Neural progenitor cell (in vitro differentiated cells): Measurements from ENCODE around the gene TRIM39. TPM values are rescaled to one million over a fixed set of nuclear protein-coding genes. Genes with fewer than 3 reads are reported as not detected.

Experiments
- DNase-seq: peaks from one replicate; pipeline ENCODE4 v3.0.0-alpha.2; 2016; ENCODE audit warnings: low spot score
- H2AFZ ChIP-seq: fragments of 200-600 bp; sonication (generic); replicated peaks from 2 replicates; pipeline ENCODE4 v1.6.1; 2016; ENCODE audit warnings: antibody characterized with exemption
- H3F3A ChIP-seq: fragments of 200-600 bp; sonication (generic); 2 replicates; pipeline ENCODE4 v1.6.1; 2016; ENCODE audit warnings: antibody characterized with exemption, low read depth
- H3K27ac ChIP-seq: fragments of 200-600 bp; sonication (generic); 2 replicates; pipeline ENCODE4 v1.5.1; 2016; ENCODE audit warnings: mild to moderate bottlenecking
- H3K27me3 ChIP-seq: fragments of 200-600 bp; sonication (generic); 2 replicates; pipeline ENCODE4 v1.6.1; 2016; ENCODE audit warnings: mild to moderate bottlenecking, moderate library complexity
- H3K36me3 ChIP-seq: fragments of 200-600 bp; sonication (generic); 2 replicates; pipeline ENCODE4 v1.5.1; 2016
- H3K4me1 ChIP-seq: fragments of 200-600 bp; sonication (generic); 2 replicates; pipeline ENCODE4 v1.6.1; 2016; ENCODE audit warnings: mixed run types
- H3K4me2 ChIP-seq: fragments of 200-600 bp; sonication (generic); 2 replicates; pipeline ENCODE4 v1.6.1; 2016
- H3K4me3 ChIP-seq: fragments of 200-600 bp; sonication (generic); 2 replicates; pipeline ENCODE4 v1.5.1; 2016
- H3K79me2 ChIP-seq: fragments of 200-600 bp; sonication (generic); 2 replicates; pipeline ENCODE4 v1.6.1; 2016; ENCODE audit warnings: low read depth
- H3K9ac ChIP-seq: fragments of 200-600 bp; sonication (generic); 2 replicates; pipeline ENCODE4 v1.6.1; 2016
- H3K9me3 ChIP-seq: fragments of 200-600 bp; sonication (generic); 2 replicates; pipeline ENCODE4 v1.5.1; 2016; ENCODE audit warnings: low read depth
- H4K20me1 ChIP-seq: fragments of 200-600 bp; sonication (generic); 2 replicates; pipeline ENCODE4 v1.6.1; 2016; ENCODE audit warnings: low read depth
- H3K27ac Mint-ChIP-seq: 3 replicates; pipeline ENCODE4 v1.8.0; 2021; ENCODE audit warnings: mixed read lengths
- H3K27me3 Mint-ChIP-seq: 2 replicates; pipeline ENCODE4 v1.8.0; 2022; ENCODE audit warnings: low read depth, mild to moderate bottlenecking, inconsistent platforms, moderate library complexity, mixed read lengths; ENCODE audit not compliant: insufficient read depth
- H3K36me3 Mint-ChIP-seq: 3 replicates; pipeline ENCODE4 v1.8.0; 2021; ENCODE audit warnings: mixed read lengths
- H3K4me1 Mint-ChIP-seq: 3 replicates; pipeline ENCODE4 v1.8.0; 2021; ENCODE audit warnings: mixed read lengths
- H3K4me3 Mint-ChIP-seq: 3 replicates; pipeline ENCODE4 v1.8.0; 2021; ENCODE audit warnings: mild to moderate bottlenecking, moderate library complexity, mixed read lengths
- H3K9me3 Mint-ChIP-seq: 3 replicates; pipeline ENCODE4 v1.8.0; 2020; ENCODE audit warnings: mixed read lengths
- EZH2 ChIP-seq: fragments of 200-600 bp; sonication (generic); IDR thresholded peaks from 2 replicates; pipeline ENCODE4 v1.6.1; 2017; ENCODE audit warnings: antibody characterized with exemption, mild to moderate bottlenecking, moderate library complexity
- EZH2phosphoT487 ChIP-seq: fragments of 200-600 bp; sonication (generic); IDR thresholded peaks from 2 replicates; pipeline ENCODE4 v1.6.1; 2017; ENCODE audit warnings: antibody characterized with exemption
- total RNA-seq: library from RNA; depleted of rRNA; stranded (reverse); fragments of >200 nt; gene quantifications from 2 replicates; pipeline ENCODE4 v1.2.3, GENCODE V29; 2015; ENCODE audit warnings: low replicate concordance
- TF ChIP-seq, protein P1 (sequence below): fragments of 200-600 bp; sonication (generic); IDR thresholded peaks from 2 replicates; pipeline ENCODE4 v1.5.1; 2017; ENCODE audit warnings: antibody characterized with exemption, mild to moderate bottlenecking

The TRIM39 gene
- total RNA-seq, 1 donor from 2014 or later = 11.0 TPM

DNA sequence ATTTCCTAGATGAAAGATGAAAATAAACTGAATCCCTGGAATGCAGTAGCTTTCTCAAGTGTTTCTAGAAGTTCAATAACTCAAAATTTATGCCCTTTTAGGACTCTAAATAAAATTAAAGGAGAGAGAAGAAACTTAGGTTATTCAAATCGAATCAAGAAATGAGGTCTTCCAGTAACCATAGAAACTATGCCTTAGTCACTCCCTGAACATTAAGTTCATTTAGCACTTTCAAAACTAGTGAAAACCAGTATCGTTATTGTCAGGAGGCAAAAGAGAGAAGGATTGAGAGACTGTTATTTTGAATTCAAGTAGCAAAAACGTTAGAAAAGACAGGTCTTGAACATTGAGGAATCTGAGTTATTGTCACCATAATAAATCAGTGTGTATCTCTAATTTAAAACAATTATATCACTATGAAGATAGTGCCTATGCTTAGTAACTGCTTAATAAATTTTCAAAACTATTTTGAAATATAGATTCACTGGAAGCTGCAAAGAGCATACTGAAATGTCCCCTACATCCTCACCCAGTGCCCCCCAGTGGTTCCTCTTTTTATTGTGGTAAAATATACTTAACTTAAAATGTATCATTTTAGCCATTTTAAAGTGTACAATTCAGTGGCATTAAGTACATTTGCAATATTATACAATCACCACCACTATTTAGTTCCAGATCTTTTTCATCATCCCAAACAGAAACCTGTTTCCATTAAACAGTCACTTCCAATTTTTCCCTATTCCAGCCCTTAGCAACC lies 22.9 kb downstream of the TRIM39 start:
- Histone ChIP-seq H3F3A (no peaks in the 10 kb centered on the region), H4K20me1 (no peaks in the 10 kb centered on the region), H3K4me2 (no peak overlapping the region), H3K9ac (no peak overlapping the region), H2AFZ (no peak overlapping the region), H3K4me1 (peaks cover 4% of the 10 kb centered on the region), H3K79me2 (peaks cover 6% of the 10 kb centered on the region), H3K36me3 (no peaks in the 10 kb centered on the region), H3K27ac (no peak overlapping the region), H3K4me3 (no peak overlapping the region), H3K27me3 (no peaks in the 10 kb centered on the region), H3K9me3 (no peaks in the 10 kb centered on the region)
- no peak for DNase-seq
- Mint-ChIP-seq H3K36me3 (peaks cover 4% of the 10 kb centered on the region), H3K27me3 (no peaks in the 10 kb centered on the region), H3K27ac (no peak overlapping the region), H3K4me1 (peaks cover 10% of the 10 kb centered on the region), H3K4me3 (no peak overlapping the region), H3K9me3 (no peaks in the 10 kb centered on the region)
- TF ChIP-seq, protein P1, sequence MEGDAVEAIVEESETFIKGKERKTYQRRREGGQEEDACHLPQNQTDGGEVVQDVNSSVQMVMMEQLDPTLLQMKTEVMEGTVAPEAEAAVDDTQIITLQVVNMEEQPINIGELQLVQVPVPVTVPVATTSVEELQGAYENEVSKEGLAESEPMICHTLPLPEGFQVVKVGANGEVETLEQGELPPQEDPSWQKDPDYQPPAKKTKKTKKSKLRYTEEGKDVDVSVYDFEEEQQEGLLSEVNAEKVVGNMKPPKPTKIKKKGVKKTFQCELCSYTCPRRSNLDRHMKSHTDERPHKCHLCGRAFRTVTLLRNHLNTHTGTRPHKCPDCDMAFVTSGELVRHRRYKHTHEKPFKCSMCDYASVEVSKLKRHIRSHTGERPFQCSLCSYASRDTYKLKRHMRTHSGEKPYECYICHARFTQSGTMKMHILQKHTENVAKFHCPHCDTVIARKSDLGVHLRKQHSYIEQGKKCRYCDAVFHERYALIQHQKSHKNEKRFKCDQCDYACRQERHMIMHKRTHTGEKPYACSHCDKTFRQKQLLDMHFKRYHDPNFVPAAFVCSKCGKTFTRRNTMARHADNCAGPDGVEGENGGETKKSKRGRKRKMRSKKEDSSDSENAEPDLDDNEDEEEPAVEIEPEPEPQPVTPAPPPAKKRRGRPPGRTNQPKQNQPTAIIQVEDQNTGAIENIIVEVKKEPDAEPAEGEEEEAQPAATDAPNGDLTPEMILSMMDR = no peak
- TF ChIP-seq EZH2phosphoT487 = no peak
- TF ChIP-seq EZH2 = no peak

DNA sequence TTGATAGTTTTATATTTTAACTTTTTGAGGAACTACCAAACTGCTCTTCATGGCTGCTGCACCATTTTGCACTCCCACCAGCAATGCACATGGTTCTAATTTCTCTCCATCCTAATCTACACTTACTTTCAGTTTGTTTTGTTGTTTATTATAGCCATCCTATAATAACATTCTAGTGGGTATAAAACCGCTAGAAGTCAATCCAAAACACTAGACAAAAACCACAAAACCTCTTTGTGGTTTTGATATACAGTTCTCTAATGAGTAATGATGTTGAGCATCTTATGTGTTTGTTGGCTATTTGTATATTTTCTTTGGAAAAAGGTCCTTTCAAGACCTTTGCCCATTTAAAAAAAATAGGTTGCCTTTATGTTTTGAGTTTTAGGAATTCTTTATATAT lies 23.8 kb downstream of the TRIM39 start:
- Histone ChIP-seq H4K20me1 (no peaks in the 10 kb centered on the region), H3K4me2 (no peak overlapping the region), H2AFZ (no peak overlapping the region), H3K36me3 (no peaks in the 10 kb centered on the region), H3K4me1 (peaks cover 4% of the 10 kb centered on the region), H3K27ac (no peak overlapping the region), H3K4me3 (no peak overlapping the region), H3K9me3 (no peaks in the 10 kb centered on the region), H3K27me3 (no peaks in the 10 kb centered on the region), H3F3A (no peaks in the 10 kb centered on the region), H3K9ac (no peak overlapping the region), H3K79me2 (peaks cover 5% of the 10 kb centered on the region)
- peaks cover 8% of the 10 kb centered on the region for H3K4me1 Mint-ChIP-seq
- no peak overlapping the region for H3K4me3 Mint-ChIP-seq
- H3K27ac Mint-ChIP-seq = no peak overlapping the region
- no peaks in the 10 kb centered on the region for H3K27me3 Mint-ChIP-seq
- TF ChIP-seq EZH2phosphoT487 = no peak
- TF ChIP-seq, protein P1 = no peak
- H3K36me3 Mint-ChIP-seq = peaks cover 4% of the 10 kb centered on the region
- H3K9me3 Mint-ChIP-seq = no peaks in the 10 kb centered on the region
- no peak for DNase-seq

DNA sequence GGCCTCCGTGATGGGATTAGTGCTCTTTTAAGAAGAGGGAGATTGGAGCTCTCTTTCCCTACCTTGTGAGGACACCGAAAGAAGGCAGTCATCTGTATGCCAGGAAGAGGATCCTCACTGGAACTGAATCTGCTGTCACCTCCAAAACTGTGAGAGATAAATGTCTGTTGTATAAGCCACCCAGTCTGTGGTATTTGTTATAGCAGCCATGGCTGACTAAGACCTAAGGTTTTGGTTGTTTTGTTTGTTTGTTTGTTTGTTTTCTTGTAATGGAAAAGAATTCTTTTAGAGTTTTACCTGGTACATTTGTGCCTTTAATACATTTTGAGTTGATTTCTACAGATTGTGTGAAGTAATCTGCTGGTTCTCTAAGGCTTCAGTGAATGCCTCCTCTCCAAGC lies 25.8 kb downstream of the TRIM39 start:
- H2AFZ ChIP-seq = no peak overlapping the region
- no peaks in the 10 kb centered on the region for H4K20me1 ChIP-seq
- H3K36me3 ChIP-seq = no peaks in the 10 kb centered on the region
- Mint-ChIP-seq H3K27me3 (peaks cover 5% of the 10 kb centered on the region), H3K36me3 (no peaks in the 10 kb centered on the region), H3K27ac (no peak overlapping the region), H3K4me1 (peaks cover under 1% of the 10 kb centered on the region), H3K9me3 (no peaks in the 10 kb centered on the region), H3K4me3 (no peak overlapping the region)
- no peak overlapping the region for H3K4me2 ChIP-seq
- no peak for TF ChIP-seq EZH2
- no peak for TF ChIP-seq EZH2phosphoT487
- TF ChIP-seq, protein P1 = no peak
- no peak overlapping the region for H3K9ac ChIP-seq
- H3F3A ChIP-seq = no peaks in the 10 kb centered on the region
- H3K4me1 ChIP-seq = no peaks in the 10 kb centered on the region
- H3K27me3 ChIP-seq = no peaks in the 10 kb centered on the region
- H3K9me3 ChIP-seq = no peaks in the 10 kb centered on the region
- no peak for DNase-seq
- H3K4me3 ChIP-seq = no peak overlapping the region
- no peaks in the 10 kb centered on the region for H3K79me2 ChIP-seq
- H3K27ac ChIP-seq = no peak overlapping the region
